ENCODE measurements around the gene CYP26B1.

GRCh38 chr2:72138921-72139381 lies 8.7 kb downstream of the CYP26B1 start:
- TF ChIP-seq EZH2 (IDR thresholded peaks at IDR 0.05) = no peak
- no peak for TF ChIP-seq POLR2AphosphoS5 (IDR thresholded peaks at IDR 0.05; ENCODE audit: borderline replicate concordance, low read depth, low read length)

All from SK-N-MC (cell line).